B cell (primary cell): ENCODE results near the gene EHD1. TPM values are rescaled to one million over a fixed set of nuclear protein-coding genes. Genes with fewer than 3 reads are reported as not detected.

Source experiments
- ATAC-seq: fragments of 200-7000 bp; cut with Tn5 transposase; one replicate; pipeline ENCODE4 v1.10.0; 2021; ENCODE audit warnings: low read depth, mild to moderate bottlenecking, moderate number of reproducible peaks, moderate library complexity
- CTCF ChIA-PET: fragments of 350-600 bp; sonication (Branson Sonifier 250); formaldehyde crosslinking; loops from one replicate; lab custom pipeline; 2021; ENCODE audit warnings: antibody characterized with exemption, inconsistent platforms; lab: Charles Lee
- POLR2A ChIA-PET: fragments of 350-600 bp; sonication (Branson Sonifier 250); formaldehyde crosslinking; loops from one replicate; lab custom pipeline; 2021; ENCODE audit warnings: antibody characterized with exemption; lab: Charles Lee
- DNase-seq: peaks from one replicate; pipeline ENCODE4 v3.0.0; 2013
- H2AFZ ChIP-seq: 2 replicates; pipeline ENCODE4 v1.6.1; 2012; ENCODE audit warnings: mild to moderate bottlenecking, low read depth, low read length; ENCODE audit not compliant: insufficient read depth, poor library complexity, severe bottlenecking
- H3K27ac ChIP-seq, 2 donors: 1 replicate in 1 of 2; 2 replicates in 1 of 2; pipeline ENCODE4 v1.5.1; 2012 to 2013; ENCODE audit warnings: low read length in 2 of 2, mild to moderate bottlenecking in 2 of 2, moderate library complexity in 1 of 2
- H3K27me3 ChIP-seq, 4 experiments: fragments of 200-600 bp in 1 of 4; sonication (generic) in 1 of 4; replicated peaks in 1 of 4; 1 replicate in 2 of 4; 2 replicates in 2 of 4; pipeline versions ENCODE4 v1.6.1 to v1.7.0; 2013 to 2016; ENCODE audit warnings: low read length in 3 of 4, mild to moderate bottlenecking in 2 of 4, mixed read lengths in 1 of 4, moderate library complexity in 1 of 4; ENCODE audit not compliant: insufficient read depth in 4 of 4, control insufficient read depth in 3 of 4; ENCODE audit errors: control extremely low read depth in 1 of 4
- H3K36me3 ChIP-seq, 2 experiments: replicated peaks in 1 of 2; 1 replicate in 1 of 2; 2 replicates in 1 of 2; pipeline versions ENCODE4 v1.6.1 to v1.7.1; 2013; ENCODE audit warnings: low read length in 1 of 2; ENCODE audit not compliant: insufficient read depth in 2 of 2, control insufficient read depth in 1 of 2; ENCODE audit errors: control extremely low read depth in 1 of 2, extremely low read depth in 1 of 2
- H3K4me1 ChIP-seq, 2 donors: fragments of 200-600 bp in 1 of 2; sonication (generic) in 1 of 2; 1 replicate in 1 of 2; 2 replicates in 1 of 2; pipeline versions ENCODE4 v1.5.1 to v1.6.1; 2013 to 2017; ENCODE audit warnings: low read length in 2 of 2; ENCODE audit not compliant: control insufficient read depth in 2 of 2, insufficient read depth in 2 of 2
- H3K4me2 ChIP-seq: replicated peaks from 2 replicates; pipeline ENCODE3; 2012; ENCODE audit warnings: mild to moderate bottlenecking, low read depth, low read length; ENCODE audit not compliant: poor library complexity, severe bottlenecking
- H3K4me3 ChIP-seq, 5 experiments: fragments of 200-600 bp in 1 of 5; sonication (generic) in 1 of 5; 1 replicate in 3 of 5; 2 replicates in 2 of 5; pipeline versions ENCODE4 v1.5.1 to v1.7.0; 2011 to 2016; ENCODE audit warnings: low read length in 4 of 5, mild to moderate bottlenecking in 4 of 5, low read depth in 2 of 5, control low read depth in 1 of 5, moderate library complexity in 1 of 5; ENCODE audit not compliant: insufficient read depth in 1 of 5; ENCODE audit errors: control extremely low read depth in 1 of 5, extremely low read depth in 1 of 5
- H3K79me2 ChIP-seq: fragments of 200-600 bp; sonication (generic); one replicate; pipeline ENCODE4 v1.6.0; 2016; ENCODE audit warnings: low read length; ENCODE audit not compliant: control insufficient read depth, insufficient read depth
- H3K9ac ChIP-seq: fragments of 200-600 bp; sonication (generic); 2 replicates; pipeline ENCODE4 v1.6.1; 2017; ENCODE audit warnings: mild to moderate bottlenecking, low read length, moderate library complexity
- H3K9me3 ChIP-seq, 3 donors: one replicate each; pipeline versions ENCODE4 v1.6.1 to v1.7.1; 2013; ENCODE audit warnings: low read length in 2 of 3; ENCODE audit not compliant: control insufficient read depth in 2 of 3, insufficient read depth in 1 of 3; ENCODE audit errors: control extremely low read depth in 1 of 3
- H4K20me1 ChIP-seq: 2 replicates; pipeline ENCODE4 v1.6.0; 2012; ENCODE audit warnings: mild to moderate bottlenecking, low read length; ENCODE audit not compliant: insufficient read depth, control insufficient read depth, poor library complexity, severe bottlenecking
- H3K27ac Mint-ChIP-seq: one replicate; pipeline ENCODE4 v1.8.0; 2021; ENCODE audit warnings: mixed read lengths
- H3K27me3 Mint-ChIP-seq: one replicate; pipeline ENCODE4 v1.8.0; 2021; ENCODE audit warnings: mixed read lengths
- H3K4me1 Mint-ChIP-seq: one replicate; pipeline ENCODE4 v1.8.0; 2021; ENCODE audit warnings: mixed read lengths
- H3K4me3 Mint-ChIP-seq: one replicate; pipeline ENCODE4 v1.8.0; 2021; ENCODE audit warnings: mixed read lengths
- H3K9me3 Mint-ChIP-seq: one replicate; pipeline ENCODE4 v1.8.0; 2022; ENCODE audit warnings: mixed read lengths; ENCODE audit not compliant: insufficient read depth
- CTCF ChIP-seq: fragments of 200-600 bp; IDR thresholded peaks from one replicate; pipeline ENCODE4 v1.8.0; 2022; ENCODE audit warnings: antibody characterized with exemption, mild to moderate bottlenecking
- EZH2 ChIP-seq: IDR thresholded peaks from 2 replicates; pipeline ENCODE4 v1.6.1; 2012; ENCODE audit warnings: borderline replicate concordance, low read depth, mild to moderate bottlenecking, moderate library complexity, low read length; ENCODE audit not compliant: insufficient read depth, poor library complexity, severe bottlenecking
- WGBS: methylation state at CpG from one replicate; pipeline ENCODE4 v1.1.5; 2013; ENCODE audit warnings: missing lambda C conversion rate; ENCODE audit not compliant: insufficient coverage; 5-methylcytosine and 5-hydroxymethylcytosine counted together
- intact Hi-C: fragments of 100-400 bp; cut with micrococcal nuclease; formaldehyde crosslinking; loops from one replicate; pipeline ENCODE4 v1.10.0; 2022
- polyA plus RNA-seq: library from polyadenylated mRNA; depleted of rRNA; stranded (reverse); fragments of >200 nt; gene quantifications from 2 replicates; pipeline ENCODE4 v1.2.3, GENCODE V29; 2012
- total RNA-seq, 2 donors: library from RNA; stranded (reverse); fragments of 120-200 nt in 1 of 2; gene quantifications; 1 replicate in 1 of 2; 2 replicates in 1 of 2; pipeline versions ENCODE4 v1.2.3 to v1.2.4, GENCODE V29; 2013 to 2022

EHD1 gene
- total and polyA plus RNA-seq, 2 donors (not counting 1 experiment from before 2014, with no cell fraction given) = 208 to 280 TPM

DNA sequence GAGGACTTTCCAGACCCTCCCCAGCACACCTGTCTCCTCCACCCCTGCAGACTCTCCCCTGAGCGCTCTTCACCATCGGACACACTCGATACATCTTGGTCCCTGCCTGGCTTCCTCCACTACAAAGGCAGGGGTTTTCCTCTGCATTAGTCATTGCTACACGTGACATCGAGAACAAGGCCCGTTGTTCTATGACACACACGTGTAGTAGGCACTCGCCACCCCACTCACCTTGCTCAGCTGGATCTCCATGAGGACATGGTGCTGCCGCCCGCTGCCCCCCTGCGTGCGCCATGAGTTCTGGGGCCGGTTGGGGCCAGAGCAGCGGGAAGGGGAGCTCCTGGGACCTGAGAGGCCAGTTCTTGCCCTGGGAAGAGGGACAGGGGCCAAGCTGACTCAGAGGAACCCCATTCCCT lies 21.9 kb upstream of the EHD1 start:
- Mint-ChIP-seq H3K4me1 (peaks cover 3% of the 10 kb centered on the region), H3K9me3 (no peaks in the 10 kb centered on the region), H3K27ac (peak overlapping the region; percentile 7), H3K27me3 (no peaks in the 10 kb centered on the region), H3K4me3 (no peak overlapping the region)
- DNase-seq (no peak), ATAC-seq (peak; percentile 76)
- H3K36me3 ChIP-seq = peaks cover 0 to 38% of the 10 kb centered on the region in 2 experiments
- WGBS = 81% methylated on average over 14 of the region's 14 CpGs
- CTCF ChIA-PET = interaction anchor here (0.7 to 30.2 kb wide), 3 partner anchors 35 to 44 kb away, joined by 3 to 1254 read pairs (median 3); partner anchors contain the start of gene CDC42BPG
- POLR2A ChIA-PET = no interaction called here
- no peaks in the 10 kb centered on the region for H3K79me2 ChIP-seq
- no peak overlapping the region for H3K4me3 ChIP-seq
- no peak for TF ChIP-seq CTCF
- no peak for TF ChIP-seq EZH2
- H3K9me3 ChIP-seq = no peaks in the 10 kb centered on the region
- no peaks in the 10 kb centered on the region for H4K20me1 ChIP-seq
- H2AFZ ChIP-seq = no peak overlapping the region
- no peaks in the 10 kb centered on the region for H3K27me3 ChIP-seq
- no peak overlapping the region for H3K4me2 ChIP-seq
- intact Hi-C loops = no loop called here
- no peak overlapping the region for H3K9ac ChIP-seq
- no peak overlapping the region for H3K27ac ChIP-seq
- no peaks in the 10 kb centered on the region for H3K4me1 ChIP-seq

DNA sequence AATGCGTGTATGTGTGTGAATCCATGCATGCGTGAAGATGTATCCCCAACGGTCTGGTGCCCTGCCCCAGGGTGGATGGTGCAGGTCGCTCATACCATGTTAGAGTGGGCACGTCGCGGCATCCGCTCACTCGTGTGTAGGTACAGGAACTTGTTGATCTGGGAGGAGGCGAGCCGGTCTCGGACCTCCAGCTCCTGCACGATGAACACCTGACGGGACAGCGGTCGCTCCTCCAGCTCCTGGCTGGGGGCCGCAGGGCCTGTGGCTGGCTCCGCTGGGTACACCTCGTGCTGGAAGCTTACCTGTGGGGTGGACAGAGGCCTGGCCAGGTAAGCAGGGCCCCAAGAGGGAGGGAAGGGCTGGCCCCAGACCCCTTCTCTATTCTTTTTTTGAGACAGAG lies 20.1 kb upstream of the EHD1 start:
- TF ChIP-seq CTCF = no peak
- TF ChIP-seq EZH2 = no peak
- ChIA-PET CTCF (interaction anchor here (30.2 kb wide), 1 partner anchor 42 kb away, joined by 1254 read pairs; the partner anchor contains the start of gene CDC42BPG), POLR2A (no interaction called here)
- ATAC-seq = no peak
- Mint-ChIP-seq H3K27ac (no peak overlapping the region), H3K4me1 (peaks cover 9% of the 10 kb centered on the region), H3K4me3 (no peak overlapping the region), H3K9me3 (no peaks in the 10 kb centered on the region), H3K27me3 (no peaks in the 10 kb centered on the region)
- H3K4me1 ChIP-seq = peaks cover 7 to 10% of the 10 kb centered on the region in 2 donors
- no peaks in the 10 kb centered on the region for H3K27me3 ChIP-seq
- no peaks in the 10 kb centered on the region for H3K9me3 ChIP-seq
- intact Hi-C loops = no loop called here
- no peak overlapping the region for H2AFZ ChIP-seq
- DNase-seq = no peak
- no peak overlapping the region for H3K4me3 ChIP-seq
- no peak overlapping the region for H3K4me2 ChIP-seq
- peaks cover 0 to 37% of the 10 kb centered on the region in 2 experiments for H3K36me3 ChIP-seq
- no peaks in the 10 kb centered on the region for H3K79me2 ChIP-seq
- 98% methylated on average over 19 of the region's 19 CpGs for WGBS
- no peak overlapping the region for H3K27ac ChIP-seq
- H3K9ac ChIP-seq = no peak overlapping the region
- no peaks in the 10 kb centered on the region for H4K20me1 ChIP-seq
